H9 (cell line): ENCODE data around the gene PLA2R1. TPM values are rescaled to one million over a fixed set of nuclear protein-coding genes. Genes with fewer than 3 reads are reported as not detected.

Experiments
- DNase-seq: peaks from one replicate; pipeline ENCODE4 v3.0.0-alpha.2; 2017
- H2AFZ ChIP-seq: one replicate; pipeline ENCODE4 v1.6.1; 2013; ENCODE audit warnings: mild to moderate bottlenecking, low read length, control low read depth, moderate library complexity
- H2AK5ac ChIP-seq: 2 replicates; pipeline ENCODE4 v1.6.1; 2013; ENCODE audit warnings: low read length, control low read depth, mixed read lengths; ENCODE audit not compliant: insufficient read length
- H2BK120ac ChIP-seq: one replicate; pipeline ENCODE4 v1.6.1; 2013; ENCODE audit warnings: low read depth, mild to moderate bottlenecking, low read length, control low read depth, inconsistent platforms; ENCODE audit not compliant: poor library complexity, severe bottlenecking
- H2BK12ac ChIP-seq: 2 replicates; pipeline ENCODE4 v1.6.1; 2013; ENCODE audit warnings: low read length, control low read depth, mixed read lengths, low read depth; ENCODE audit not compliant: insufficient read length
- H2BK15ac ChIP-seq: 2 replicates; pipeline ENCODE4 v1.6.1; 2013; ENCODE audit warnings: low read depth, low read length, control low read depth
- H2BK20ac ChIP-seq: one replicate; pipeline ENCODE4 v1.6.1; 2013; ENCODE audit warnings: low read depth, mild to moderate bottlenecking, low read length, control low read depth, inconsistent platforms; ENCODE audit not compliant: poor library complexity, severe bottlenecking
- H2BK5ac ChIP-seq: 2 replicates; pipeline ENCODE4 v1.6.1; 2013; ENCODE audit warnings: low read length, control low read depth, mixed read lengths; ENCODE audit not compliant: insufficient read length
- H3K14ac ChIP-seq: 2 replicates; pipeline ENCODE4 v1.6.1; 2013; ENCODE audit warnings: low read length, control low read depth; ENCODE audit not compliant: insufficient read depth
- H3K18ac ChIP-seq: 2 replicates; pipeline ENCODE4 v1.6.1; 2013; ENCODE audit warnings: low read depth, mild to moderate bottlenecking, mixed read lengths, low read length, control low read depth; ENCODE audit not compliant: insufficient read length
- H3K23ac ChIP-seq: 2 replicates; pipeline ENCODE4 v1.6.1; 2013; ENCODE audit warnings: low read length, control low read depth, mixed read lengths, low read depth; ENCODE audit not compliant: insufficient read length
- H3K23me2 ChIP-seq: 2 replicates; pipeline ENCODE4 v1.6.1; 2013; ENCODE audit warnings: low read depth, mild to moderate bottlenecking, mixed read lengths, low read length, control low read depth; ENCODE audit not compliant: insufficient read length, poor library complexity, severe bottlenecking
- H3K27ac ChIP-seq: 2 replicates; pipeline ENCODE4 v1.5.1; 2013; ENCODE audit warnings: low read length, control low read depth, mixed read lengths, low read depth; ENCODE audit not compliant: insufficient read length
- H3K27me3 ChIP-seq: 2 replicates; pipeline ENCODE4 v1.6.1; 2013; ENCODE audit warnings: low read length, control low read depth, inconsistent platforms; ENCODE audit not compliant: insufficient read depth
- H3K4ac ChIP-seq: 2 replicates; pipeline ENCODE4 v1.6.1; 2013; ENCODE audit warnings: low read depth, mild to moderate bottlenecking, control low read depth, inconsistent platforms, low read length, moderate library complexity
- H3K4me1 ChIP-seq: 2 replicates; pipeline ENCODE4 v1.6.1; 2013; ENCODE audit warnings: low read length, control low read depth, inconsistent platforms; ENCODE audit not compliant: insufficient read depth
- H3K4me2 ChIP-seq: 2 replicates; pipeline ENCODE4 v1.6.1; 2013; ENCODE audit warnings: low read length, control low read depth, mixed read lengths; ENCODE audit not compliant: insufficient read length, insufficient read depth
- H3K56ac ChIP-seq: 2 replicates; pipeline ENCODE4 v1.6.1; 2013; ENCODE audit warnings: low read depth, mild to moderate bottlenecking, mixed read lengths, low read length, control low read depth; ENCODE audit not compliant: insufficient read length
- H3K79me1 ChIP-seq: 2 replicates; pipeline ENCODE4 v1.6.1; 2013; ENCODE audit warnings: low read depth, mild to moderate bottlenecking, moderate library complexity, low read length, control low read depth, inconsistent platforms; ENCODE audit not compliant: insufficient read depth, poor library complexity, severe bottlenecking
- H3K79me2 ChIP-seq: 2 replicates; pipeline ENCODE4 v1.6.1; 2013; ENCODE audit warnings: low read length, control low read depth, inconsistent platforms; ENCODE audit not compliant: insufficient read depth
- H3K9ac ChIP-seq: 2 replicates; pipeline ENCODE4 v1.6.1; 2013; ENCODE audit warnings: low read length, control low read depth, mixed read lengths; ENCODE audit not compliant: insufficient read length; ENCODE audit errors: extremely low read depth
- H3K9me3 ChIP-seq: one replicate; pipeline ENCODE4 v1.6.1; 2013; ENCODE audit warnings: low read depth, low read length, inconsistent platforms; ENCODE audit not compliant: control insufficient read depth
- H3T11ph ChIP-seq: one replicate; pipeline ENCODE4 v1.6.1; 2013; ENCODE audit warnings: mild to moderate bottlenecking, low read length, control low read depth, inconsistent platforms
- H4K20me1 ChIP-seq: one replicate; pipeline ENCODE4 v1.6.1; 2013; ENCODE audit not compliant: control insufficient read depth, insufficient read length, insufficient read depth
- H4K5ac ChIP-seq: 2 replicates; pipeline ENCODE4 v1.6.1; 2013; ENCODE audit warnings: low read depth, mild to moderate bottlenecking, mixed read lengths, low read length, control low read depth; ENCODE audit not compliant: insufficient read length
- H4K8ac ChIP-seq: replicated peaks from 2 replicates; pipeline ENCODE4 v1.6.1; 2013; ENCODE audit warnings: low read length, control low read depth, mixed read lengths, low read depth; ENCODE audit not compliant: insufficient read length
- H4K91ac ChIP-seq: 2 replicates; pipeline ENCODE4 v1.6.1; 2013; ENCODE audit warnings: low read depth, mild to moderate bottlenecking, moderate library complexity, mixed read lengths, low read length, control low read depth; ENCODE audit not compliant: insufficient read length
- H3K27ac Mint-ChIP-seq, 3 experiments: 2 replicates in 2 of 3; 3 replicates in 1 of 3; pipeline ENCODE4 v1.8.0; 2020 to 2021; ENCODE audit warnings: mixed read lengths in 3 of 3, mild to moderate bottlenecking in 1 of 3, moderate library complexity in 1 of 3
- H3K27me3 Mint-ChIP-seq: 2 replicates; pipeline ENCODE4 v1.8.0; 2021; ENCODE audit warnings: low read depth, mild to moderate bottlenecking, moderate library complexity, mixed read lengths
- H3K36me3 Mint-ChIP-seq, 3 experiments: 2 replicates in 2 of 3; 3 replicates in 1 of 3; pipeline ENCODE4 v1.8.0; 2020 to 2021; ENCODE audit warnings: low read depth in 3 of 3, mixed read lengths in 3 of 3; ENCODE audit not compliant: insufficient read depth in 1 of 3
- H3K4me1 Mint-ChIP-seq, 2 experiments: 2 replicates each; pipeline ENCODE4 v1.8.0; 2020; ENCODE audit warnings: mixed read lengths in 2 of 2
- H3K4me3 Mint-ChIP-seq, 2 experiments: 2 replicates in 1 of 2; 3 replicates in 1 of 2; pipeline ENCODE4 v1.8.0; 2020 to 2021; ENCODE audit warnings: mild to moderate bottlenecking in 2 of 2, mixed read lengths in 2 of 2, moderate library complexity in 1 of 2
- H3K9me3 Mint-ChIP-seq, 2 experiments: 2 replicates in 1 of 2; 3 replicates in 1 of 2; pipeline ENCODE4 v1.8.0; 2020; ENCODE audit warnings: mild to moderate bottlenecking in 2 of 2, mixed read lengths in 2 of 2, moderate library complexity in 1 of 2
- WGBS: extraction: QIAGEN DNeasy Blood & Tissue Kit; methylation state at CpG from one replicate; pipeline ENCODE4 v1.1.7; 2013; ENCODE audit warnings: missing lambda C conversion rate, low lambda C conversion rate, mixed read lengths; ENCODE audit not compliant: insufficient read length; ENCODE audit errors: extremely low coverage; 5-methylcytosine and 5-hydroxymethylcytosine counted together
- total RNA-seq: library from RNA; stranded (reverse); gene quantifications from 2 replicates; pipeline ENCODE4 v1.2.1, GENCODE V29; 2021
- TF ChIP-seq, protein P1 (sequence below): fragments of 200-600 bp; sonication (generic); conservative IDR thresholded peaks from 3 replicates; pipeline ENCODE4 v1.8.0; 2021; ENCODE audit warnings: antibody characterized with exemption, mild to moderate bottlenecking

PLA2R1 gene
- total RNA-seq, 1 experiment from 2014 or later, result 0.83 TPM

DNA sequence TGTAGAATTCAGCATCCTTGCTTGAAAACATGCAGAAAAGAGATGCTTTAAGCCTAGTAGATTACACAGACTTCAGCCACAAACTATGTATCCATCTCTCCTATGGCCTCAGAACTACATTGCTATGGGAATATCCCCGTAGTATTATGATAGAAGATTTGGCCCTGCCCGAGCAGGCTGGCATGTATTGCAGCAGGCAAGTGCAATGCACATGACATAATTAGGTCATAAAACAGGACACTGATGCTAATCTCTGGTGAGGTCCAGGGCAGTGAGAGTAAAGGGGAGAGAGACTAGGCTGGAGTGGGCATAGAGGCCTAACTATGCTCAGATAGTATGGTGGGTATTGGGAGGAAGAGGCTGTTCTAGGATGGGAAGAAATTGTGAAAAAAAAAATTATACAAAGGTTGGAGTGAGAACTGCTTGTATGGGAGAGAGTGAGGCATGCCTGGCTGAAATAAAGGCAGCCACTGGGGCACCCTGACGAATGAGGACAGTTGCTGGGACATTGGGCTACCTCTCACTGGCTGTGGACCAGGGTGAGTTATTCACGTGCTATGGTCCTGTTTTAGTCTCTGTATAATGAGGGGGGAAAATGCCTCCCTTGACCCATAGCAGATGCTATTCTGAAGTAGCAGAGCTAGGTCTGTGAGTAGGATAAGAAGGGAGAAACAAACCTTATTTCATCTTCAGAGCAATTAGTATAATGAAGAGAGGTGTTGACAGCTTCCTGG lies 1.6 kb upstream of the PLA2R1 start:
- WGBS, result no CpG with 5 or more reads among the region's 4 CpGs
- no peaks in the 10 kb centered on the region for H3K79me1 ChIP-seq
- H3K14ac ChIP-seq, result no peak overlapping the region
- H3K9me3 ChIP-seq, result no peaks in the 10 kb centered on the region
- H4K8ac ChIP-seq, result no peak overlapping the region
- H2BK20ac ChIP-seq, result no peak overlapping the region
- Mint-ChIP-seq H3K4me3 (no peak overlapping the region), H3K36me3 (peaks cover 10 to 29% (median 18%) of the 10 kb centered on the region in 3 experiments), H3K4me1 (peaks cover 9% of the 10 kb centered on the region in 2 experiments), H3K9me3 (peaks cover 22% of the 10 kb centered on the region in 2 experiments), H3K27ac (no peak overlapping the region), H3K27me3 (peaks cover 51% of the 10 kb centered on the region)
- H3K4ac ChIP-seq, result no peak overlapping the region
- H2BK15ac ChIP-seq, result no peak overlapping the region
- no peaks in the 10 kb centered on the region for H3K79me2 ChIP-seq
- H2AFZ ChIP-seq, result no peak overlapping the region
- no peak overlapping the region for H2BK5ac ChIP-seq
- no peak overlapping the region for H2BK120ac ChIP-seq
- no peaks in the 10 kb centered on the region; the same call in 1 of the 2 replicates for H3K27me3 ChIP-seq
- DNase-seq, result no peak
- no peak overlapping the region for H3K9ac ChIP-seq
- no peak overlapping the region for H3K18ac ChIP-seq
- no peak overlapping the region for H2AK5ac ChIP-seq
- H4K20me1 ChIP-seq, result no peaks in the 10 kb centered on the region
- H3K4me2 ChIP-seq, result no peak overlapping the region
- TF ChIP-seq, protein P1, sequence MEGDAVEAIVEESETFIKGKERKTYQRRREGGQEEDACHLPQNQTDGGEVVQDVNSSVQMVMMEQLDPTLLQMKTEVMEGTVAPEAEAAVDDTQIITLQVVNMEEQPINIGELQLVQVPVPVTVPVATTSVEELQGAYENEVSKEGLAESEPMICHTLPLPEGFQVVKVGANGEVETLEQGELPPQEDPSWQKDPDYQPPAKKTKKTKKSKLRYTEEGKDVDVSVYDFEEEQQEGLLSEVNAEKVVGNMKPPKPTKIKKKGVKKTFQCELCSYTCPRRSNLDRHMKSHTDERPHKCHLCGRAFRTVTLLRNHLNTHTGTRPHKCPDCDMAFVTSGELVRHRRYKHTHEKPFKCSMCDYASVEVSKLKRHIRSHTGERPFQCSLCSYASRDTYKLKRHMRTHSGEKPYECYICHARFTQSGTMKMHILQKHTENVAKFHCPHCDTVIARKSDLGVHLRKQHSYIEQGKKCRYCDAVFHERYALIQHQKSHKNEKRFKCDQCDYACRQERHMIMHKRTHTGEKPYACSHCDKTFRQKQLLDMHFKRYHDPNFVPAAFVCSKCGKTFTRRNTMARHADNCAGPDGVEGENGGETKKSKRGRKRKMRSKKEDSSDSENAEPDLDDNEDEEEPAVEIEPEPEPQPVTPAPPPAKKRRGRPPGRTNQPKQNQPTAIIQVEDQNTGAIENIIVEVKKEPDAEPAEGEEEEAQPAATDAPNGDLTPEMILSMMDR, result no peak
- no peak overlapping the region for H2BK12ac ChIP-seq
- no peak overlapping the region for H3K23ac ChIP-seq
- peaks cover 14% of the 10 kb centered on the region for H3K23me2 ChIP-seq
- H3K4me1 ChIP-seq, result no peaks in the 10 kb centered on the region; the same call in 1 of the 2 replicates
- H3K56ac ChIP-seq, result no peak overlapping the region
- no peak overlapping the region for H4K5ac ChIP-seq
- H4K91ac ChIP-seq, result no peak overlapping the region
- H3K27ac ChIP-seq, result no peak overlapping the region
- H3T11ph ChIP-seq, result no peak overlapping the region
